Upper lobe of left lung (tissue), 4 donors: ENCODE measurements around the gene BEND6.
"Not testable (repeated sequence)": the region's sequence is repeated elsewhere in the genome, so short reads cannot be mapped to it uniquely, and the experiment has no call there.

Experiments used
- POLR2A ChIP-seq, 4 donors: fragments of 450-650 bp; IDR thresholded peaks; one replicate each; pipeline ENCODE4 v1.5.1; 2016 to 2017; ENCODE audit warnings: antibody characterized with exemption in 4 of 4, mild to moderate bottlenecking in 2 of 4
- POLR2AphosphoS5 ChIP-seq, 2 donors: sonication (generic); formaldehyde crosslinking; IDR thresholded peaks; one replicate each; pipeline ENCODE4 v1.5.1; 2017; ENCODE audit warnings: antibody characterized with exemption in 2 of 2
- TF ChIP-seq, protein P1 (sequence below), 6 experiments: fragments of 450-650 bp in 4 of 6; fragments of 200-600 bp in 2 of 6; sonication (generic) in 2 of 6; IDR thresholded peaks; one replicate each; pipeline ENCODE4 v1.5.1; 2016 to 2019; ENCODE audit warnings: antibody characterized with exemption in 6 of 6

DNA sequence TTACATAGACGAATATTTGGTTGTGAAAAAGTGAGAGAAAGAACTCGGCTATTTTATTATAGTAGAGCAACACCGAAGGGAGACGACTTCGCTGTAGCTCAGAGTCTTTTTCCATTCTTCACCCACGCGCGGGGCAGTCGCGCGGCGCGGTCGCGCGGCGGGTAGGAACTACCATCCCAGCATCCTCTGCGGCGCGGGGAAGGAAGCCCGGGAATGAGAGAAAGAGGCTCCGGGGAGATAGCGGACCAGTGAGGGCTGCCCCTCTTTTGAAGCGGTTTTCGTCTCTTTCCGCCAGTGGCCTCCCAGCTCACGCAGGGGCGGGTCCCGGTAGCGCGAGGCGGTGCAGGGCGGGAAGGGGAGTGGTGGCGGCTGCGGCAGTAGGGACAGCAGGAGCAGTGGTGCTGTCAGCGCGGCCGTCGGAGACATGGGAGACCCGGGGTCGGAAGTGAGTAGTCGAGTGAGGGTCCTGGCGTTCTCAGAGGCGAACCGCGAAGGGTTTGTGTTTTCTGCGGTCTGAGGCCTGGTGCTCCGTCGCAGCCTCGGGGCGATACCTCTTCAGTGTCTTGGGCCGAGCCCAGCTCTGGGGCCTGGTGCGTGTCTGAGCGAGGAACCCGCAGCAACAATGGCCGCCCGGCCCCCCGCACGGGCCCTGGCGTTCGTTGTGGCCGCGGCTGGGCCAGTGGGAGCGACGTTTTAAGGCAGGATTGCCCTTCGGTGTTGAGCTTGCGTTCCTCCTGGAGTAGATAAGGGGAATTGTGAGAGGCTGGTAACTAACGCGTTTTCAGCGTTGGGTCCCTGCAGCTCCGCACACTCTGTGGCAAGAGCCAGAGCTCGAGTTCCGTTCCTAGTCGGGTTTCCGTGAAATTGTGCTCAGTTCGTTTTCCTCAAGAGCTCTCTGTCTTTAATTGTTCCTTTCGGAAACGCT, 91.7 kb downstream of the BEND6 start, which contains the start of gene KIAA1586:
- TF ChIP-seq, protein P1, sequence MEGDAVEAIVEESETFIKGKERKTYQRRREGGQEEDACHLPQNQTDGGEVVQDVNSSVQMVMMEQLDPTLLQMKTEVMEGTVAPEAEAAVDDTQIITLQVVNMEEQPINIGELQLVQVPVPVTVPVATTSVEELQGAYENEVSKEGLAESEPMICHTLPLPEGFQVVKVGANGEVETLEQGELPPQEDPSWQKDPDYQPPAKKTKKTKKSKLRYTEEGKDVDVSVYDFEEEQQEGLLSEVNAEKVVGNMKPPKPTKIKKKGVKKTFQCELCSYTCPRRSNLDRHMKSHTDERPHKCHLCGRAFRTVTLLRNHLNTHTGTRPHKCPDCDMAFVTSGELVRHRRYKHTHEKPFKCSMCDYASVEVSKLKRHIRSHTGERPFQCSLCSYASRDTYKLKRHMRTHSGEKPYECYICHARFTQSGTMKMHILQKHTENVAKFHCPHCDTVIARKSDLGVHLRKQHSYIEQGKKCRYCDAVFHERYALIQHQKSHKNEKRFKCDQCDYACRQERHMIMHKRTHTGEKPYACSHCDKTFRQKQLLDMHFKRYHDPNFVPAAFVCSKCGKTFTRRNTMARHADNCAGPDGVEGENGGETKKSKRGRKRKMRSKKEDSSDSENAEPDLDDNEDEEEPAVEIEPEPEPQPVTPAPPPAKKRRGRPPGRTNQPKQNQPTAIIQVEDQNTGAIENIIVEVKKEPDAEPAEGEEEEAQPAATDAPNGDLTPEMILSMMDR (IDR thresholded peaks at IDR 0.05), result not testable (repeated sequence)
- TF ChIP-seq POLR2AphosphoS5 (IDR thresholded peaks at IDR 0.05) (peak; percentile 53 to 92), POLR2A (IDR thresholded peaks at IDR 0.05) (peak in 3 of 4 donors; percentile 40 to 82 (median 43))
